Activated CD8-positive, alpha-beta T cell treated with anti-CD3 and anti-CD28 coated beads for 36 hours (primary cell): Measurements from ENCODE around the gene GABBR2. TPM values are rescaled to one million over a fixed set of nuclear protein-coding genes. Genes with fewer than 3 reads are reported as not detected.

Source experiments
- ATAC-seq: fragments of 200-7000 bp; cut with Tn5 transposase; one replicate; pipeline ENCODE4 v1.10.0; 2021; ENCODE audit warnings: mild to moderate bottlenecking, moderate library complexity
- CTCF ChIA-PET: fragments of 350-600 bp; sonication (Branson Sonifier 250); formaldehyde crosslinking; loops from one replicate; lab custom pipeline; 2021; ENCODE audit warnings: antibody characterized with exemption; lab: Charles Lee
- POLR2A ChIA-PET: fragments of 350-600 bp; sonication (Branson Sonifier 250); formaldehyde crosslinking; loops from one replicate; lab custom pipeline; 2021; ENCODE audit warnings: antibody characterized with exemption; lab: Charles Lee
- DNase-seq: peaks from one replicate; pipeline ENCODE4 v3.0.0-alpha.2; 2020
- H3K27ac Mint-ChIP-seq: one replicate; pipeline ENCODE4 v1.8.0; 2021; ENCODE audit warnings: mild to moderate bottlenecking, mixed read lengths
- H3K27me3 Mint-ChIP-seq: one replicate; pipeline ENCODE4 v1.8.0; 2021; ENCODE audit warnings: mixed read lengths
- H3K36me3 Mint-ChIP-seq: one replicate; pipeline ENCODE4 v1.8.0; 2021; ENCODE audit warnings: low read depth, mixed read lengths
- H3K4me1 Mint-ChIP-seq: one replicate; pipeline ENCODE4 v1.8.0; 2021; ENCODE audit warnings: low read depth, mixed read lengths
- H3K4me3 Mint-ChIP-seq: one replicate; pipeline ENCODE4 v1.8.0; 2021; ENCODE audit warnings: mild to moderate bottlenecking, moderate library complexity, mixed read lengths
- H3K9me3 Mint-ChIP-seq: one replicate; pipeline ENCODE4 v1.8.0; 2021; ENCODE audit warnings: mixed read lengths
- intact Hi-C: fragments of 100-400 bp; cut with micrococcal nuclease; formaldehyde crosslinking; loops from one replicate; pipeline ENCODE4 v1.10.0; 2022
- total RNA-seq, 2 experiments: library from RNA; stranded (reverse); gene quantifications; one replicate each; pipeline ENCODE4 v1.2.3, GENCODE V29; 2021
- TF ChIP-seq, protein P1 (sequence below): fragments of 200-600 bp; IDR thresholded peaks from one replicate; pipeline ENCODE4 v1.8.0; 2022; ENCODE audit warnings: antibody characterized with exemption, mild to moderate bottlenecking

Gene GABBR2
- total RNA-seq, 2 experiments from 2014 or later, result not detected

DNA sequence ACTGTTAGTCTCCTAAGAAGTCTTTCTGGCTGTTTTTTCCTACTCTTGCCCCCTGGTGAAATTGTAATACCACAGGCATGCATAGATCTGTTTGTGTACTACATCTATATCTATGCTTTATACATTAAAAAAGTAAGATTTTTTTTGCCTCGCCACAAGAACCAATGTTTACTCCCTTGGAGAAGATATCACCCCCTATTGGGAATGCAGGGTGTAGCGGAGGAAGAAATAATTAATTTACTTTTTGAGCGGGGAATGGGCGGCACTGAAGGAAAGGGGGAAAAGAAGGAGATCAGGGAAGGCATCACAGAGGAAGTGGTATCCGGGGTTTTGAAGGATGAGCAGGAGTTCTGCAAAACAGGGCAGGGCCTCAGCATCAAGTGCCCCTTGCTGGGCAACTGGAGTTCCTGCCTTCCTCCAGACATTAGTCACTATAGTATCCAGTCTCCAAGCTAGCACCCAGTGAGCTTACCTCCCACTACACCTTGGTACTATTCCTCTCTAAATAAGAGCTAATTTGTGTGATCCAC lies 134.9 kb downstream of the GABBR2 start:
- ChIA-PET POLR2A (no interaction called here), CTCF (no interaction called here)
- peaks cover 23% of the 10 kb centered on the region for H3K27me3 Mint-ChIP-seq

DNA sequence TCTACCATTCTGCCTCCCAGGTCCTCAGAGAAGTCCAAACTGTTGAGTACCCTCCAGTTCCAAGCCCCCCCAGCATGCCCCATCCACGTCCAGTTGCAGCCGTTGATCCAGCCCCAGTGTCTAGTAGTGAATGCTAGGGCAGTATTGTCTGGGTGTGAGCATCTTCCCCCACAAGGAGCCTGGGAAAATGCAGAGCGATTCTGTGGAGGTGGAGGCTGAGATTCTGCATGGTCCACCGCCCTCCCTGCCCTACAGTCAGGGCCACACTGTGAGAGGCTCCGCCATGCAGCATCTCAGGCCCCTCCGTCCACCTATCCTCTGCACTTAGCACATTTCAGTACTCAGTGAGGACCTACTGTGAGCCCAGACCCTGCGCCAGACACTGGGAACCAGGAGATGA lies 135.9 kb downstream of the GABBR2 start:
- POLR2A ChIA-PET, result no interaction called here
- ATAC-seq (no peak), DNase-seq (no peak)
- CTCF ChIA-PET, result no interaction called here
- Mint-ChIP-seq H3K4me3 (no peak overlapping the region), H3K27ac (no peak overlapping the region), H3K9me3 (no peaks in the 10 kb centered on the region), H3K27me3 (peaks cover 20% of the 10 kb centered on the region), H3K36me3 (no peaks in the 10 kb centered on the region), H3K4me1 (peaks cover 14% of the 10 kb centered on the region)
- intact Hi-C loops, result no loop called here
- TF ChIP-seq, protein P1, sequence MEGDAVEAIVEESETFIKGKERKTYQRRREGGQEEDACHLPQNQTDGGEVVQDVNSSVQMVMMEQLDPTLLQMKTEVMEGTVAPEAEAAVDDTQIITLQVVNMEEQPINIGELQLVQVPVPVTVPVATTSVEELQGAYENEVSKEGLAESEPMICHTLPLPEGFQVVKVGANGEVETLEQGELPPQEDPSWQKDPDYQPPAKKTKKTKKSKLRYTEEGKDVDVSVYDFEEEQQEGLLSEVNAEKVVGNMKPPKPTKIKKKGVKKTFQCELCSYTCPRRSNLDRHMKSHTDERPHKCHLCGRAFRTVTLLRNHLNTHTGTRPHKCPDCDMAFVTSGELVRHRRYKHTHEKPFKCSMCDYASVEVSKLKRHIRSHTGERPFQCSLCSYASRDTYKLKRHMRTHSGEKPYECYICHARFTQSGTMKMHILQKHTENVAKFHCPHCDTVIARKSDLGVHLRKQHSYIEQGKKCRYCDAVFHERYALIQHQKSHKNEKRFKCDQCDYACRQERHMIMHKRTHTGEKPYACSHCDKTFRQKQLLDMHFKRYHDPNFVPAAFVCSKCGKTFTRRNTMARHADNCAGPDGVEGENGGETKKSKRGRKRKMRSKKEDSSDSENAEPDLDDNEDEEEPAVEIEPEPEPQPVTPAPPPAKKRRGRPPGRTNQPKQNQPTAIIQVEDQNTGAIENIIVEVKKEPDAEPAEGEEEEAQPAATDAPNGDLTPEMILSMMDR, result no peak

More for the DNA sequence above, 134.9 kb downstream of the GABBR2 start:
- no peak for DNase-seq
- TF ChIP-seq, protein P1, result no peak
- H3K9me3 Mint-ChIP-seq, result no peaks in the 10 kb centered on the region
- H3K4me3 Mint-ChIP-seq, result no peak overlapping the region
- H3K27ac Mint-ChIP-seq, result no peak overlapping the region
- no peaks in the 10 kb centered on the region for H3K36me3 Mint-ChIP-seq
- no peak for ATAC-seq
- H3K4me1 Mint-ChIP-seq, result peaks cover 14% of the 10 kb centered on the region
- intact Hi-C loops, result no loop called here

GRCh38 chr9:98572054-98572627 lies 136.6 kb downstream of the GABBR2 start:
- no peaks in the 10 kb centered on the region for H3K36me3 Mint-ChIP-seq
- peaks cover 16% of the 10 kb centered on the region for H3K27me3 Mint-ChIP-seq
- no peak overlapping the region for H3K4me3 Mint-ChIP-seq
- H3K9me3 Mint-ChIP-seq, result no peaks in the 10 kb centered on the region
- ATAC-seq, result no peak
- peaks cover 14% of the 10 kb centered on the region for H3K4me1 Mint-ChIP-seq
- CTCF ChIA-PET, result no interaction called here
- intact Hi-C loops, result no loop called here
- DNase-seq, result no peak
- H3K27ac Mint-ChIP-seq, result no peak overlapping the region
- TF ChIP-seq, protein P1, result no peak
- POLR2A ChIA-PET, result no interaction called here

- no peak overlapping the region for H3K4me3 Mint-ChIP-seq
- H3K36me3 Mint-ChIP-seq, result no peaks in the 10 kb centered on the region
- ChIA-PET CTCF (no interaction called here), POLR2A (no interaction called here)
- peaks cover 14% of the 10 kb centered on the region for H3K4me1 Mint-ChIP-seq
- H3K27me3 Mint-ChIP-seq, result peaks cover 11% of the 10 kb centered on the region
- H3K9me3 Mint-ChIP-seq, result no peaks in the 10 kb centered on the region
- no peak overlapping the region for H3K27ac Mint-ChIP-seq
- DNase-seq, result no peak
- intact Hi-C loops, result no loop called here
- ATAC-seq, result no peak
- TF ChIP-seq, protein P1, result no peak
Measured at GRCh38 chr9:98571643-98572042, 137.1 kb downstream of the GABBR2 start.

DNA sequence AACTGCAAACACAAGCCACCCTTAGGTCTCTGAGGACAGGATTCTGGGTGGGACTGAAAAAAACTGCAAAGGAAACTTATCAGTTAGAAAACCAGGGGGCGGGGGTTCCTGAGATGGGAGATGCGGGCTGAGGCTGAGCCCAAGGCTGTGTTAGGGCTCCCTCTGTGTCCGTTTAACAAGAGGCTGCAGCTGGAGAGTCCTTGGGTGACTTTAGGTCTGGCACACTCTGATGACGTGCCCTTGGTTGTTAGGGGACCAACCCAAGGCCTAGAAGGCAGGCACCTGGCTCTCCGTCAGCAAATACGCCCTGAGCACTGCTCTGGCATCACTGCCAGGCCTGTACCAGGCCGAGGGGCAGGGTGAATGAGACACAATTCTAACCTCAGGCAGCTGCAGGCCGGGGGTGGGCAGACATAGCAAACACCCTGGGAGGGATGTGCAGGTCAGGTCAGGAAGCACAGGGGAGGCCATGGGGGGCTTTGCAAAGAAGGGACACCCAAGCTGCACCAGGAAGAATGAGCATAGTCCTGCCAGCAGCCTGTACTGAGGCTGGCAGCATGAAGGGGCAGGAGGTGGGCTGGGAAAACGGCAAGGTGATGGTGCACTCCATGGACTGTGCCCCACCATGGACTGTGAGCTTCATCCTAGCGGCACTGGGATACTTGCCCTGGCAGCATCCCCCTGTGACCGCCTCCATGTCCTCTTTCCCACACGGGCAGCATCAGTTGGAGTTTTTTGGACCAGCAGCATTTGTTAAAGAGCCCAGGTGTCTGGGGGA lies 137.9 kb downstream of the GABBR2 start:
- Mint-ChIP-seq H3K36me3 (no peaks in the 10 kb centered on the region), H3K9me3 (no peaks in the 10 kb centered on the region), H3K27ac (no peak overlapping the region), H3K4me3 (no peak overlapping the region), H3K27me3 (peaks cover 6% of the 10 kb centered on the region), H3K4me1 (peaks cover 9% of the 10 kb centered on the region)
- intact Hi-C loops, result no loop called here
- DNase-seq (no peak), ATAC-seq (no peak)
- ChIA-PET POLR2A (interaction anchor here (0.5 kb wide), 1 partner anchor 80 kb away, joined by 4 read pairs; no protein-coding TSS in a partner anchor), CTCF (no interaction called here)
- TF ChIP-seq, protein P1, result no peak
